GM08714 (cell line): Measurements from ENCODE around the gene CSHL1.

ENCODE experiments used
- H3K4me3 ChIP-seq: fragments of 200-500 bp; sonication (Bioruptor generic); 2 replicates; pipeline ENCODE4 v1.5.1; 2014; ENCODE audit warnings: mild to moderate bottlenecking, low read length, inconsistent platforms
- ZNF274 ChIP-seq: IDR thresholded peaks from 2 replicates; pipeline ENCODE4 v1.6.1; 2012; ENCODE audit warnings: mild to moderate bottlenecking, low read depth, low read length

The CSHL1 gene

DNA sequence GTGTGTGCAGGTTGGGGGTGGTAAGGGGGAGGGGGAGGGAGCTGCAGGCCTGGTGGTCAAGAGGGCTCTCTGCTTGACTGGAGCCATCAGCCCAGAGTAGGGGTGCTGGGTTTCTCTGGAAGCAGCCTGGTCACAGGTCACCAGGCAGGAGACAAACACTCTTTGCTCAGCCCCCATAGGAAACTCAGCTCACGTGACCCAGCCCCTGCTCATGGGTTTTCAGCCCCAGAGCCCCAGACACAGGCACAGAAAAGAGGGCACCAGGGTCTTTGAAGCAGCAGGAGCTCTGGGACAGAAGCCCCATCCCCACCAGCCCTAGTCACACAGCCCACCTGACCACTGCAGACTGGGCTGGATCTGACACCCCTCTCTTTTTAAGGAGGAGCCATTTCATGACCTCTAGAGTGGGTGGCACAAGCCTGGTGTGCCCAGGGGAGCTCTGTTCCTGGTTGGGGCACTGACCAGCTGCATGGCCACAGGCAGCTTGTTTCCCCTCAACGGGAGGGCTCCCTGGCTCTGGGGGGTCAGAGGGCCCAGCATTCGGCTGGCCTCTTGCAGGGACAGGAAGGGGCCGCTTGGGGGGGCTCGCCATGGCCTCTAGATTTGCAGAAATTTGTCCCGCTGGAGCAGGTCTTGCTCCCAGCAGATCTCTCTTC, 34.9 kb upstream of the CSHL1 start:
- H3K4me3 ChIP-seq = no peak overlapping the region; the same call in 1 of the 2 replicates
- TF ChIP-seq ZNF274 = no peak

DNA sequence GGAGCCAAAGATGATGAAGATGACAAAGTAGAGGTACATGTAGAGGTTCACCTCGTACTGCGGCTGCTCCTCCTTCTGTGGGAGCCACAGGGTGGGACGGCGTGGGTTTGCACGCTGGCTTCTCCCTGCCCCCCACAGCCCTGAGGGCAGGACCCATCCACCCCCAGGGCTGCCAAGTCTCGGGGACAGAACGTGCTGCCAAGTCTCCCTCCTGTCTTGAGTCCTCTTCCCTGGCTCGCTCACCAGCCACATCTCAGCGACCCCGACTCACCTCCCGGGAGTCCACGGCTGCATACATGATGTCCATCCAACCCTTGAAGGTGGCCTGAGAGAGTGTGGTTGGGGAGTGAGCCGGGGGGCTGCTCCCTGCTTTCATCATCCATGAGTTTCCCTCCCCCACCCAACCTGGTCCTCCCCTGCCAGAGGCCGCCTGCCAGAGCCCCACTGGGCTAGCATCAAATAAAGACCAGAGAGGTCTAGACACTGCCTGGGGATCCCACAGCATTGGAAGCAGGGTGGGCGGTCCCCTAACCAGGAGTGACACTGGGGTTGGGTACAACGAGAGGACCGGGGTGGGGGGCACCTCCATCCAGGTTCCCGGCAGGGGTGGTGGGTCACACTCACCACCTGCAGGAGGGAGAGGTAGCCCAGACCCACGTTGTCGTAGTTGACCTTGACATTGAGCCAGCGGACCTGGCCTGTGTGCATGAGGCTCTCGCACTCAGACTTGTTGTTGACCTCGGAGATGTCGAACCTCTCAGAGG, 33.9 kb upstream of the CSHL1 start:
- H3K4me3 ChIP-seq = no peak overlapping the region
- no peak for TF ChIP-seq ZNF274

DNA sequence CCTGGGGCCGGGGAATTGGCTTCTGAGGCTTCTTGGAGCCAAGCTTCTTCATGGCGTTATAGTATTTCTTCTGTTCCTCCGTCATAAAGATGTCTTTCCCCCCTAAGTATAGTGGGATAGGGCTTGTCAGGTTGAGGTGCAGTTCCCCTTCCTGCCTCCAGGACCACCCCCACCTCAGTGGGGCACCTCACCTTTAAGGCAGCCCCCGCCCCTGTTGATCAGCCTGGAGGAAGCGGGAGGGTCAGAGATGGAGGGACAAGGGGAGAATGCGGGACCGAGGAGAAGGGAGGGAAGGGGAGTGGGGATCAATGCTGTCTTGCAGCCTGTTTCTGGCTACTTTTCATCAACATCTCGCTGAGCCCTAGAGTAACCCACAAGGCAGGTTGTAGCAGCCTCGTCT, 32.7 kb upstream of the CSHL1 start:
- TF ChIP-seq ZNF274 = no peak
- H3K4me3 ChIP-seq = no peak overlapping the region

DNA sequence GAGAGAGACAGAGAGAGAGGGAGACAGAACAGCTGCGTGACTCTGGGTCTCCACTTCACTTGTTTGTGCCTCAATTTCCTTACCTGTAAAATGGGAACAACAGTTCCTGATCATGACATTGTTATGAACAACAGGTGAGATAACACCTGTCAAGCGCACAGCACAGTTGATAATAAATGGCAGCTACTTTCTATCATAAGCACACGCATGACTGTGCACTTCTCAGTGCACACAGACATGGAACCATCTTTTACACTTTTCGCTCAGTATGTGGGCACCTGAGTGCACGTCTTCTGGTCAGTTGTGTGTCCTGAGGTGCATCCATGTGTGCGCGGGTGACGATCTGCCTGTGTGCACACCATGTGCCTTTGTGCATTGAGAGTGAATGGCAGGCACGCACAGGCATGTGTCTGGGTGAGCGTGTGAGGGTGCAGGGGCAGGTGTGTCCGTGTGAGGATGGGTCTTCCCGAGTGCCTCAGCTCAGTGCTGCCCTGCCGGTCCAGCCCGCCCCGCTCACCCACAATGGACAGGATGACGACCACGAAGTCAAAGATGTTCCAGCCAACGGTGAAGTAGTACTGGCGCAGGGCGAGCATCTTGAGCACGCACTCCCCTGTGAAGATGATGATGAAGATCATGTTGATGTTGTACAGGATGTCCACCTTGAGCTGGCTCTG, 31.4 kb upstream of the CSHL1 start:
- no peak for TF ChIP-seq ZNF274
- no peak overlapping the region for H3K4me3 ChIP-seq

DNA sequence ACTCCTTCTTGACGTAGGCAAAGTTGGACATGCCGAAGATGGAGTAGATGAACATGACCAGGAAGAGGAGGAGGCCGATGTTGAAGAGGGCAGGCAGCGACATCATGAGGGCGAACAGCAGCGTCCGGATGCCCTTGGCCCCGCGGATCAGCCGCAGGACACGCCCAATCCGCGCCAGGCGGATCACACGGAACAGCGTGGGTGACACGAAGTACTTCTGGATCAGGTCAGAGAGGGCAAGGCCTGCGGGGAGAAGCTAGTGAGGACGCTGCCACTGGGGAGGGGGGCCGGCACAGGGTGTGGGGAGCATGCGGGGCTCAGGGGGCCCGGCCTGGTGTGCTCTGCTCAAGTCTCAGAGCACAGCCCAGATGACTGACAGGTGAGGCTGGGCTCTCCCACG, 30.7 kb upstream of the CSHL1 start:
- no peak for TF ChIP-seq ZNF274
- no peak overlapping the region for H3K4me3 ChIP-seq

DNA sequence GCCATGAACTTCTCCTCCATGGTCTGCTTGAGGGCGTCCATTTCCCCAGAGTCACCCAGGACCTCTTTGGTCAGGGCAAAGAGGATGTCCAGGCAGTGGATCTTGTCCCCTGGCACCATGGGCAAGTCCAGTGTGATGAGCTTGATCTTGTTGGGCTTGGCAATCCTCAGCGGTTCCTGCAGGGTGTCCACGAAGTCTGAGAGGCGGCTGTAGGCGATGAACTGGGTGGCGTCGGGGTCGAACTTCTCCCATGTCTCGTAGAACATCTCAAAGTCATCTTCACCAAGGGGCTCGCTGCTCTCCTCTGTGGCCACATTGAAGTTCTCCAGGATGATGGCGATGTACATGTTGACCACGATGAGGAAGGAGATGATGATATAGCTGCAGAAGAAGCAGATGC, 30.1 kb upstream of the CSHL1 start:
- no peak for TF ChIP-seq ZNF274
- no peak overlapping the region for H3K4me3 ChIP-seq

DNA sequence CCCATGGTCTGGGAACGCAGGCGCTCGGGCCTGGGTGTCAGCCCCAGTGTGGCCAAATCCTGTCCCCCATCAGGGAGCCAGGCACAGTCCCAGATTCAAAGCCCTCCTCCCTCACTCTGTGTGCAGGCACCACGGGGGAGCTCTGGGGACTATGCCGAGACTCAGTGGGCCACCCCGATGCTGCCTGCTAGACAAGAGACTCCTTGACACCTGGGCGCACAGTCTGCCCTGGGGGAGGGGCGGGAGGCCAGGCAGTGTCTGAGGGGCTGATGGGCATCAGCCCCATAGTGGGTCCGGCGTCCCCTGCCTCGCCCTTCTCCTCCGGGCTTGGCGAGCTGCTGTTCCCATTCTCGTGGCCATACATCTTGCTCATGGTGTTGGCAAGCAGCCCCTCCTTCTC, 29.5 kb upstream of the CSHL1 start:
- TF ChIP-seq ZNF274 = no peak
- no peak overlapping the region for H3K4me3 ChIP-seq

DNA sequence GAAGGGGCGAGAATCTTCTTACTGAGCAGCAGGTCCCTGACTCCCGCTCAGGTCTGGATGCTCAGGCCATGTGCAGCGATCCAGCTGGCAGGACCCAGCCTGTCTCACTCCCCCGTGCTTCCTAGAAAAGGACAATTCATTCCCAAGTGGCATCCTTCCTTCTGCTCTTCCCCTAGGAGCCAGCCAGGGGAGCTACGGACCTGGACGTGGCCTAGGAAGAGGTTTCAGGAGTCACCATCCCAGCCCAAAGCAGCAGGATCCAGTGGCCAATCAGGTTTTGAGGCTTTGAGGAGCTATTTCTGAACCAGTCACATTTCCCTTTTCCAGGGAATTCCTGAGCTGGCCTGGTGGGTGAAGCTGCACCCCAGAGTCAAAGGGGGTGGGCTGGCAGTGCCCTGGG, 28.8 kb upstream of the CSHL1 start:
- no peak overlapping the region for H3K4me3 ChIP-seq
- TF ChIP-seq ZNF274 = no peak

DNA sequence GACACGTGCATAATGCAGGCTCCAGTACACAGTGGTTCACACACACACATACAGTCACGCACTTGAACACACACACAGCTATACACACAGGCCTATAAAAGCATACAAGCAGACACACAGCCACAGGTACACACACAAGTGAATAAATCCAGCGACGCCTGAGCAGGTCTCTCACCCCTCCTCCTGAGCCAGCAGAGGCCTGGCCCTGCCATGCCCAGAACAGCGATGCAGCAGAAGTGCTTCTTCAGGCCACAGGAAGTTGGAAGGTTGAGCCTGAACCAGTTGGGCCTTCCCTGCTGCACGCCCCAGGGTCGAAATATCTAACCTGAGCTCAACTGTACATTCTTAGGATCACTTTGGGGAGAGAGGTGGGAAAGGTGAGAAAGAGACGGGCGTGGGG, 28.3 kb upstream of the CSHL1 start:
- no peak overlapping the region for H3K4me3 ChIP-seq
- TF ChIP-seq ZNF274 = no peak

DNA sequence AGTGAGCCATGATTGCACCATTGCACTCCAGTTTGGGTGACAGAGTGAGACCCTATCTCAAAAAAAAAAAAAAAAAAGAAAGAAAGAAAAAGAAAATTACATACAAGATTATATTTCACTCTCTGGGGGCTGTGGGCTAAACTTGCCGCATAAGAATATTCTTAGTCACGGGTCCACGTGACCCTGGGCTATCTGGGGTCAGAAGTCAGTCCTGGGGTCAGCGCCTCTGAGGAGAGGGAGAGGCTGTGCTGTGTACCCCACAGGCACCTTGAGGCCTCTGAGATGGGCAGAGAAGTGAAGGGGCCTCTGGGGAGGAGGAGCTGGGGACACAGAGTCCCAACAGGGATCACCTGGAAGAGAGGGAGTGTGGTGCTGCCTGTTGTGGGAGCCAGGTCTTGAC, 26.9 kb upstream of the CSHL1 start:
- no peak for TF ChIP-seq ZNF274

DNA sequence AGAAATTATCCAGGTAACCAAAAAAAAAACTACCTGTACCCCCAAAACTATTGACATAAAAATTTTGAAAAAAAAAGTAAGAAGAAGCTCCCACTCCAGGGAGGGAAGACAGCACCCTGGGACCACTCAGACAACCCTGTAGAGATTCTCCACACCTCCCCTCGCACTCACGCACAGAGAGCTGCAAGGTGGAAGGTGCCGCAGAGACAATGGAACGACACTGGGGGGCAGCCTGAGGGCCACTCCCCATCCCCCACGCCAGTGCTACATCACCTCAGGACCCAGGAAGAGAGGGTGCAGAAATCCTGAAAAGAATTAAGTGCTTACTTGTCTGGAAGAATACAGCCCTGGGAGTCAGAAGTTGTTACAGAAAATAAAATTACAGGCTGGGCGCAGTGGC, 26.3 kb upstream of the CSHL1 start:
- no peak overlapping the region for H3K4me3 ChIP-seq
- TF ChIP-seq ZNF274 = no peak

More for the DNA sequence above, 26.9 kb upstream of the CSHL1 start:
- H3K4me3 ChIP-seq = no peak overlapping the region

DNA sequence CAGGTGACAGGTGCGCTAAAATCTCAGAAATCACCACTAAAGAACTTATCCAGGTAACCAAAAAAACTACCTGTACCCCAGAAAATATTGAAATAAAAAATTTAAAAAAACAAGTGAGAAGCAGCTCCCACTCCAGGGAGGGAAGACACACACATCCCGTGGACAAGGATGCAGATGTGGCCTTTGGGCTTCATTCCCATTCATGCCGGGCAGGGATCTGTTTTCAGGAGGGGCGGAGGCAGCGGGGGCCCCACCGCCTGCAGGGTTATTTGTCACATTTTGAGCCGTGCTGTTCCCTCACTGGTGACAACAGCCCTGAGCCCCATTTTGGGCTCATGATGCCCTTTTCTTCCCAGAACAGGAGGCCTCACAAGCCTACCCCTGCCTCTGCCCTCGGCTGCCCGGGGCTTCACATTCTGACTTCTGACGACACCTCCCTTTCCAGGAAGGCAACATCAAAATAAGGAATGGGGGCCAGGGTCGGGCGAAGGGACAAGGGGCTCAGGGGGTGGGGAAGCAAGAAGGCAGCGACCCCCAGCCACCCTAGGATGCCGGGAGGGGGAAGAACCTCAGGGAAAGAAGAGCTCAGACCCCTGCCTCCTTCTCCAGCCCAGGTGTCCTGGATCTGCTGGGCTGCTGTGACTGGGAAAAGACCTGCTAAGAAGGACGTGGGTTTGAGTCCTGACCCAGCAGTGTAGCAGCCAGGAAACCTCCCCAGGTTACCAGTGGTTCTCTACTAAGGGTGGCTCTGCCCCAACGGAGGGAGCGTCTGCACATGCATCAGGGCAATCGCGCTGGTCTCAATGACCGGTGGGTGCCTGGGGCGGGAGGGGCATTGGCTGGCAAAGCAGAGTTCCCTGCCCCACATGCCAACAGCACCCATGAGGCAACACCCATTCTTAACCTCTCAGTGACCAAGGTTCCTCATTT, 23.4 kb upstream of the CSHL1 start:
- H3K4me3 ChIP-seq = no peak overlapping the region
- no peak for TF ChIP-seq ZNF274

DNA sequence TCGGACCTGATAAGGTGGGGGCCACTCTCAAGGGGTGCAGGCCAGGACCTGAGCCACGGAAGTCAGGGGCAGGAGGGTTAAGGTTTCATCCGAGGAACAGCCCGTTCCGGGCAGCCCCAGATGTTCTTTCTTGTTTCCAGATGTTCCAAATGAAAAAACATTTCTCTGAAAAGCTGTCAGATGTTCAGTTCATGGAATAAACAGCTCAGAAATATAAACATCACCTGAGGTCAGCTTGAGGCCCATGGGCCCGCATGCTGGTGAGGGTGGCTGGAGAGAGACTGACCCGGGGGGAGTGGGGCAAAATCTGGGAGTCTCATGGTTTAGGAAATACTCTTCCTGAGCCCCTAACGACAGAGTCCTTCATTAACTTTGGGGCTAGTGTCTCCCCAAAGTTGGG, 22.5 kb upstream of the CSHL1 start:
- no peak for TF ChIP-seq ZNF274
- H3K4me3 ChIP-seq = no peak overlapping the region

DNA sequence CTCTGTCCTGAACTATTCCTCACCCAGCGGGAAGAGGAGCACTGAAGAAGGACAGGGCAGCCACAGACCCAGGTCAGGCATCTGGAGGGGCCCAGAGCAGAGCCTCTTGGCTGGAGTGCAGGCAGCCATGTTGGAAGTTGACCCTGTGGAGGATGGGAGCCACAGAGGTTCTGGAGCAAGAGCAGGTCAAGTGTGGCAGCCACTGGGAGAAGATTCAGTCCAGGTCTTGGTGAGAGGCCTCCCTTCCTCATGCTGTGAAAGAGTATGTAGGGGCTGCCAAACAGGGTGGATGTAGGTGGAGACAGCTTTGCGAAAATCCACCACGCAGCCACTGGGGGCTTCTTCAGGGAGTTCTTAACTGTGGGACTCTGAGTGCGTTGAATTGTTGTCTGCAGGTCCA, 21.7 kb upstream of the CSHL1 start:
- H3K4me3 ChIP-seq = peak overlapping the region; percentile 80; the same call in 1 of the 2 replicates
- no peak for TF ChIP-seq ZNF274
